GM23338 (cell line): ENCODE measurements around the gene CTNND2.

Source experiments
- CTCF ChIP-seq, 2 experiments: fragments of 200-600 bp in 1 of 2; sonication (generic) in 1 of 2; conservative IDR thresholded peaks; 2 replicates each; pipeline versions ENCODE4 v1.5.1 to v1.6.1; 2016 to 2017; ENCODE audit warnings: antibody characterized with exemption in 2 of 2, low read depth in 2 of 2, mild to moderate bottlenecking in 2 of 2, moderate library complexity in 1 of 2
- EZH2 ChIP-seq: fragments of 200-600 bp; sonication (generic); IDR thresholded peaks from one replicate; pipeline ENCODE4 v1.8.0; 2017; ENCODE audit warnings: antibody characterized with exemption, mild to moderate bottlenecking, low read depth; ENCODE audit not compliant: unreplicated experiment
- EZH2phosphoT487 ChIP-seq: fragments of 200-600 bp; sonication (generic); IDR thresholded peaks from one replicate; pipeline ENCODE4 v1.8.1; 2018; ENCODE audit warnings: antibody characterized with exemption; ENCODE audit not compliant: unreplicated experiment
- JUNB ChIP-seq: IDR thresholded peaks from one replicate; pipeline ENCODE4 v1.6.1; 2016; ENCODE audit warnings: antibody characterized with exemption; ENCODE audit not compliant: unreplicated experiment
- NANOG ChIP-seq: IDR thresholded peaks from 2 replicates; pipeline ENCODE4 v1.6.1; 2016; ENCODE audit warnings: antibody characterized with exemption, borderline replicate concordance
- POLR2AphosphoS5 ChIP-seq: IDR thresholded peaks from 2 replicates; pipeline ENCODE4 v1.6.1; 2016; ENCODE audit warnings: antibody characterized with exemption, low read depth
- TF ChIP-seq, protein P1 (sequence below): IDR thresholded peaks from one replicate; pipeline ENCODE4 v1.6.1; 2018; ENCODE audit warnings: antibody characterized with exemption; ENCODE audit not compliant: unreplicated experiment

DNA sequence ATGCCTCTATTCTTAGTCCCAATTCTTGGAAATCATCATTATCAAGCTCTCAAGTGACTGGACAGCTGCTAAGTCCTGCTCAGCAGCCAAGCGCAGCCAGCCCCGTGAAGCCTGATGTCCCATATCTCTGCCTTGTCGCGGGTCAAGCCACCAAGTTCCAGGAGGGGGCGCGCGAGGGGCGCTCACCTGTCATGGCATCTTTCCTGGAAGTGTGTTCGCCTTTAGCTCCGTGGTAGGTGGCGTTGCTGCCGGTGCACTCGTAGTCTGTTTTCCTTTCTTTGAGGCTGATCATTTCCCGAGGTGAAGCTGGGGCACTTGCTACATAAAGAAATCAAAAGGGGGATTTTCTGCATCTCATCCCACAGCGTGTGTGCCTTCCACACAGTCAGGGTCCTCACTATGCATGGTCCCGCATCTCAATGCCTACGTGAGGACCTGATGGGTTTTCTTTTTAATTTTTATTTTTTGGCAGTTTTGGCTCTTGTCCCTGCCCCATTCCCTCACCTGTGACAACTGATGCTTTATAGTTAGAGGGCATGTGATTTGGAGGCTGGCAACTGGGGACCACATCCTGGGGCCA is 916.2 kb downstream of the CTNND2 start:
- TF ChIP-seq CTCF (conservative IDR thresholded peaks at IDR 0.05; ENCODE audit: low read depth in 2 of 2), result peak; percentile 91 to 94
- TF ChIP-seq EZH2phosphoT487, result no peak
- no peak for TF ChIP-seq EZH2
- no peak for TF ChIP-seq NANOG
- TF ChIP-seq JUNB, result no peak
- no peak for TF ChIP-seq POLR2AphosphoS5
- TF ChIP-seq, protein P1, sequence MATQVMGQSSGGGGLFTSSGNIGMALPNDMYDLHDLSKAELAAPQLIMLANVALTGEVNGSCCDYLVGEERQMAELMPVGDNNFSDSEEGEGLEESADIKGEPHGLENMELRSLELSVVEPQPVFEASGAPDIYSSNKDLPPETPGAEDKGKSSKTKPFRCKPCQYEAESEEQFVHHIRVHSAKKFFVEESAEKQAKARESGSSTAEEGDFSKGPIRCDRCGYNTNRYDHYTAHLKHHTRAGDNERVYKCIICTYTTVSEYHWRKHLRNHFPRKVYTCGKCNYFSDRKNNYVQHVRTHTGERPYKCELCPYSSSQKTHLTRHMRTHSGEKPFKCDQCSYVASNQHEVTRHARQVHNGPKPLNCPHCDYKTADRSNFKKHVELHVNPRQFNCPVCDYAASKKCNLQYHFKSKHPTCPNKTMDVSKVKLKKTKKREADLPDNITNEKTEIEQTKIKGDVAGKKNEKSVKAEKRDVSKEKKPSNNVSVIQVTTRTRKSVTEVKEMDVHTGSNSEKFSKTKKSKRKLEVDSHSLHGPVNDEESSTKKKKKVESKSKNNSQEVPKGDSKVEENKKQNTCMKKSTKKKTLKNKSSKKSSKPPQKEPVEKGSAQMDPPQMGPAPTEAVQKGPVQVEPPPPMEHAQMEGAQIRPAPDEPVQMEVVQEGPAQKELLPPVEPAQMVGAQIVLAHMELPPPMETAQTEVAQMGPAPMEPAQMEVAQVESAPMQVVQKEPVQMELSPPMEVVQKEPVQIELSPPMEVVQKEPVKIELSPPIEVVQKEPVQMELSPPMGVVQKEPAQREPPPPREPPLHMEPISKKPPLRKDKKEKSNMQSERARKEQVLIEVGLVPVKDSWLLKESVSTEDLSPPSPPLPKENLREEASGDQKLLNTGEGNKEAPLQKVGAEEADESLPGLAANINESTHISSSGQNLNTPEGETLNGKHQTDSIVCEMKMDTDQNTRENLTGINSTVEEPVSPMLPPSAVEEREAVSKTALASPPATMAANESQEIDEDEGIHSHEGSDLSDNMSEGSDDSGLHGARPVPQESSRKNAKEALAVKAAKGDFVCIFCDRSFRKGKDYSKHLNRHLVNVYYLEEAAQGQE, result no peak
